Astrocyte (in vitro differentiated cells and primary cell): ENCODE measurements around the gene CPPED1. TPM values are rescaled to one million over a fixed set of nuclear protein-coding genes. Genes with fewer than 3 reads are reported as not detected.

Experiments
- DNase-seq: peaks from one replicate; pipeline ENCODE4 v3.0.0-alpha.2; 2010; ENCODE audit warnings: low read depth
- FAIRE-seq: peaks from 2 replicates; lab custom pipeline; 2011; peaks lifted over from hg19 to GRCh38; lab: Jason Lieb, UNC
- H2AFZ ChIP-seq: 2 replicates; pipeline ENCODE4 v1.6.0; 2012; ENCODE audit warnings: low read depth, low read length, inconsistent platforms
- H3K27ac ChIP-seq: 2 replicates; pipeline ENCODE4 v1.5.1; 2011; ENCODE audit warnings: low read depth, low read length, inconsistent platforms
- H3K27me3 ChIP-seq: 2 replicates; pipeline ENCODE4 v1.6.0; 2011; ENCODE audit warnings: low read length, inconsistent platforms; ENCODE audit not compliant: insufficient read depth
- H3K36me3 ChIP-seq: 2 replicates; pipeline ENCODE4 v1.5.1; 2011; ENCODE audit warnings: low read length, inconsistent platforms; ENCODE audit not compliant: insufficient read depth
- H3K4me1 ChIP-seq: 2 replicates; pipeline ENCODE4 v1.5.1; 2011; ENCODE audit warnings: low read length, inconsistent platforms; ENCODE audit not compliant: insufficient read depth
- H3K4me2 ChIP-seq: 2 replicates; pipeline ENCODE4 v1.6.0; 2012; ENCODE audit warnings: low read length, inconsistent platforms
- H3K4me3 ChIP-seq: 2 replicates; pipeline ENCODE4 v1.5.1; 2011; ENCODE audit warnings: low read depth, mild to moderate bottlenecking, low read length, inconsistent platforms; ENCODE audit not compliant: insufficient read depth
- H3K79me2 ChIP-seq: 2 replicates; pipeline ENCODE4 v1.6.0; 2012; ENCODE audit warnings: mild to moderate bottlenecking, low read length, inconsistent platforms; ENCODE audit not compliant: insufficient read depth
- H3K9ac ChIP-seq: 2 replicates; pipeline ENCODE4 v1.6.0; 2012; ENCODE audit warnings: mild to moderate bottlenecking, low read length, inconsistent platforms
- H3K9me3 ChIP-seq: 2 replicates; pipeline ENCODE4 v1.5.1; 2012; ENCODE audit warnings: low read depth, mild to moderate bottlenecking, low read length, inconsistent platforms; ENCODE audit not compliant: insufficient read depth
- H4K20me1 ChIP-seq: 2 replicates; pipeline ENCODE4 v1.6.0; 2012; ENCODE audit warnings: low read length, inconsistent platforms; ENCODE audit not compliant: insufficient read depth
- H3K27ac Mint-ChIP-seq: one replicate; pipeline ENCODE4 v1.8.0; 2021; ENCODE audit warnings: mild to moderate bottlenecking, mixed read lengths; ENCODE audit not compliant: unreplicated experiment
- H3K27me3 Mint-ChIP-seq: one replicate; pipeline ENCODE4 v1.8.0; 2021; ENCODE audit warnings: low read depth, mixed read lengths; ENCODE audit not compliant: unreplicated experiment
- H3K36me3 Mint-ChIP-seq: one replicate; pipeline ENCODE4 v1.8.0; 2021; ENCODE audit warnings: low read depth, mixed read lengths; ENCODE audit not compliant: unreplicated experiment
- H3K4me1 Mint-ChIP-seq: one replicate; pipeline ENCODE4 v1.8.0; 2021; ENCODE audit warnings: low read depth, mixed read lengths; ENCODE audit not compliant: unreplicated experiment
- H3K4me3 Mint-ChIP-seq: one replicate; pipeline ENCODE4 v1.8.0; 2021; ENCODE audit warnings: mild to moderate bottlenecking, moderate library complexity, mixed read lengths; ENCODE audit not compliant: unreplicated experiment
- H3K9me3 Mint-ChIP-seq: one replicate; pipeline ENCODE4 v1.8.0; 2021; ENCODE audit warnings: mild to moderate bottlenecking, mixed read lengths; ENCODE audit not compliant: unreplicated experiment
- EZH2 ChIP-seq: IDR thresholded peaks from 2 replicates; pipeline ENCODE4 v1.6.1; 2012; ENCODE audit warnings: mild to moderate bottlenecking, low read length, inconsistent platforms; ENCODE audit not compliant: insufficient read depth
- total RNA-seq: library from RNA; stranded (reverse); gene quantifications from 2 replicates; pipeline ENCODE4 v1.2.1, GENCODE V29; 2021
- TF ChIP-seq, protein P1 (sequence below): IDR thresholded peaks from 2 replicates; pipeline ENCODE4 v1.5.1; 2011; ENCODE audit warnings: low read depth, mild to moderate bottlenecking, inconsistent platforms, low read length, moderate library complexity; ENCODE audit not compliant: insufficient read depth

CPPED1 gene
- total RNA-seq, 1 donor from 2014 or later = 28.5 TPM

DNA sequence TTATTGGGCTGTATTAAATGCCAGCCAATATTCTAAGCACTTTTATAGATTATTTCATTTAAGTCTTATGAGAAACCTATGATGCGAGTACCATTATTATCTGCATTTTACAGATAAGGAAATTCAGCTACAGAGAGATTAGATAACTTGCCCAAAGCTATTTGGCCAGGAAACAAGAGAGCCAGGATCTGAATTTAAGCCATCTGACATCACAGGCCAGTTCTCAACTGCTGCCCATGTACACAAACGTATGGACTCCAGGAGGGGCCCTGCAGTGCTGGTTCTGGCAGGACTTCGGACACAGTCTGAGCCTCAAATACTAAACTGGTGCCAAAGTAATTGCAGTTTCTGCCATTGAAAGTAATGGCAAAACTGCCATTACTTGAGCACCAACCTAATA lies 40.2 kb downstream of the CPPED1 start:
- DNase-seq = peak; percentile 61
- no peaks in the 10 kb centered on the region for H3K9me3 Mint-ChIP-seq
- H3K4me3 Mint-ChIP-seq = no peak overlapping the region

DNA sequence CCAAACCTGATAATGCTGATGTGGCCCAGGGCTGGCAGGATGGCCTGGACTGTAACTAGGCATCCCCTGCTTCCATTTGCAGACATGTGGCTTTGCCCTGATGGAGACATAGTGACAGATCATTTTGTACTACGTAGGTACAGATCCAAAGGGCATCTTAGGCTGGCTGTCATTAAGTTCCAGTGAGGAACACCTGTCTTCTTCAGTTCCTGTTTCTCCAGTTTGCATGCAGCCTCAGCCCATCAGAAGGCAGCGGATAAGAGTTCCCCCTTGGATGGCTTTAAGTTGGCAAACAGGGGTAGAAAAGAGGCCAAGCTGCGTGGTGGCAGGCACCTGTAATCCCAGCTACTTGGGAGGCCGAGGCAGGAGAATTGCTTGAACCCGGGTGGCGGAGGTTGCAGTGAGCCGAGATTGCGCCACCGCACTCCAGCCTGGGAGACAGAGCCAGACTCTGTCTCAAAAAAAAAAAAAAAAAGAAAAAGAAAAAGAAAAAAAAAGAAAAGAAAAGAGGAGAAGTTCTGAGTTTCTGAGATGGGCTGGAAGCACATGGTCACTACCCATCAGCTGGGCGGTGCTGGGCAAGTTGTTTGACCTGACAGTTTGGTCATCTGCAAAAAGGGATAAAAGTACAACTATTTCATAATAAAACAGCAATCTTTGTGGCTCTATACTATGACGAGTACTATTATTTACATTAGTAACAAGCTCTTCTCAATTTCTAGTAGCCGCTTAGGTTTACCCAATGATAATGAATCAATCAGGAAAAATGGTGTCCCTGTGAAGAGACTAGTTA lies 42.7 kb downstream of the CPPED1 start:
- Histone ChIP-seq H3K4me1 (peaks cover 5% of the 10 kb centered on the region), H3K9ac (no peak overlapping the region), H2AFZ (no peak overlapping the region), H3K79me2 (no peaks in the 10 kb centered on the region), H3K4me3 (no peak overlapping the region), H3K27me3 (no peaks in the 10 kb centered on the region), H3K36me3 (no peaks in the 10 kb centered on the region), H3K4me2 (no peak overlapping the region), H3K9me3 (no peaks in the 10 kb centered on the region), H4K20me1 (no peaks in the 10 kb centered on the region), H3K27ac (no peak overlapping the region)
- TF ChIP-seq, protein P1, sequence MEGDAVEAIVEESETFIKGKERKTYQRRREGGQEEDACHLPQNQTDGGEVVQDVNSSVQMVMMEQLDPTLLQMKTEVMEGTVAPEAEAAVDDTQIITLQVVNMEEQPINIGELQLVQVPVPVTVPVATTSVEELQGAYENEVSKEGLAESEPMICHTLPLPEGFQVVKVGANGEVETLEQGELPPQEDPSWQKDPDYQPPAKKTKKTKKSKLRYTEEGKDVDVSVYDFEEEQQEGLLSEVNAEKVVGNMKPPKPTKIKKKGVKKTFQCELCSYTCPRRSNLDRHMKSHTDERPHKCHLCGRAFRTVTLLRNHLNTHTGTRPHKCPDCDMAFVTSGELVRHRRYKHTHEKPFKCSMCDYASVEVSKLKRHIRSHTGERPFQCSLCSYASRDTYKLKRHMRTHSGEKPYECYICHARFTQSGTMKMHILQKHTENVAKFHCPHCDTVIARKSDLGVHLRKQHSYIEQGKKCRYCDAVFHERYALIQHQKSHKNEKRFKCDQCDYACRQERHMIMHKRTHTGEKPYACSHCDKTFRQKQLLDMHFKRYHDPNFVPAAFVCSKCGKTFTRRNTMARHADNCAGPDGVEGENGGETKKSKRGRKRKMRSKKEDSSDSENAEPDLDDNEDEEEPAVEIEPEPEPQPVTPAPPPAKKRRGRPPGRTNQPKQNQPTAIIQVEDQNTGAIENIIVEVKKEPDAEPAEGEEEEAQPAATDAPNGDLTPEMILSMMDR = no peak
- TF ChIP-seq EZH2 = no peak
- Mint-ChIP-seq H3K4me1 (peaks cover 3% of the 10 kb centered on the region), H3K27ac (no peak overlapping the region), H3K9me3 (peaks cover 2% of the 10 kb centered on the region), H3K4me3 (no peak overlapping the region), H3K27me3 (no peaks in the 10 kb centered on the region), H3K36me3 (peaks cover 4% of the 10 kb centered on the region)
- no peak for FAIRE-seq
- DNase-seq = no peak

More for the DNA sequence above, 40.2 kb downstream of the CPPED1 start:
- Histone ChIP-seq H3K4me3 (no peak overlapping the region), H2AFZ (no peak overlapping the region), H3K4me1 (no peaks in the 10 kb centered on the region), H3K9ac (no peak overlapping the region), H3K4me2 (no peak overlapping the region), H3K36me3 (no peaks in the 10 kb centered on the region), H3K9me3 (no peaks in the 10 kb centered on the region), H3K79me2 (no peaks in the 10 kb centered on the region), H3K27ac (no peak overlapping the region), H3K27me3 (no peaks in the 10 kb centered on the region), H4K20me1 (no peaks in the 10 kb centered on the region)
- FAIRE-seq = no peak
- TF ChIP-seq EZH2 = no peak
- TF ChIP-seq, protein P1 = no peak
- Mint-ChIP-seq H3K4me1 (no peaks in the 10 kb centered on the region), H3K27ac (no peak overlapping the region), H3K27me3 (no peaks in the 10 kb centered on the region), H3K36me3 (peaks cover 10% of the 10 kb centered on the region)
